Measurements from ENCODE around the gene RBM20.

The RBM20 gene

DNA sequence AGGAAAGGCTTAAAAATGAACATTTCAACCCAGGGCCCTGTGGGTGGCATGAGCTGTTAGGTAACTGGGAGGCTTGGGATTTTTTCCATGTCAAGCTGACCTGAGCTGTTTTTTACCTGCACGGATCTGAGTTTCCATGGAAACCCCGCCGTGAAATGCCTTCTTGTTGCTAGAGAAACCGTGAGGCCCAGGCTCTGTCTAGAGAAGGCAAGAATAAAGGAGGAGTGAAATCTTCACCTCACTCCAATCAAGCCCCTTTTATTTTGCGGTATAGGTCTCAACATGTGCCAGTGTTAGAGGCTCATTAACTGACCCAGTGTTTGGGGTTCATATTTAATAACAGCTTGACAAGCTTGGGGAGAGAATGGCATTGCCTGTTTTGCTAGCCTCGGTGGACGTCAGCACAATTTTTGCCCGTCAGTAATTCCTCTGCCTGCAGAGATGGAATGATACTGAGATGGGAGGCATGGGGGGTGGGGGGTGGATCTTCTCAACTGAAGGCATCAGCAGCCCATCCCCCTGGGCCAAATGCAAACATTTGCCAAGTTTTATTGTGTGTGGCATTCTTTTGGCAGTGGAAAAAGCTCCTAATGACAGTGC is 178.7 kb downstream of the RBM20 start:
- peak; percentile 29 for ATAC-seq
- TF ChIP-seq, protein P1, sequence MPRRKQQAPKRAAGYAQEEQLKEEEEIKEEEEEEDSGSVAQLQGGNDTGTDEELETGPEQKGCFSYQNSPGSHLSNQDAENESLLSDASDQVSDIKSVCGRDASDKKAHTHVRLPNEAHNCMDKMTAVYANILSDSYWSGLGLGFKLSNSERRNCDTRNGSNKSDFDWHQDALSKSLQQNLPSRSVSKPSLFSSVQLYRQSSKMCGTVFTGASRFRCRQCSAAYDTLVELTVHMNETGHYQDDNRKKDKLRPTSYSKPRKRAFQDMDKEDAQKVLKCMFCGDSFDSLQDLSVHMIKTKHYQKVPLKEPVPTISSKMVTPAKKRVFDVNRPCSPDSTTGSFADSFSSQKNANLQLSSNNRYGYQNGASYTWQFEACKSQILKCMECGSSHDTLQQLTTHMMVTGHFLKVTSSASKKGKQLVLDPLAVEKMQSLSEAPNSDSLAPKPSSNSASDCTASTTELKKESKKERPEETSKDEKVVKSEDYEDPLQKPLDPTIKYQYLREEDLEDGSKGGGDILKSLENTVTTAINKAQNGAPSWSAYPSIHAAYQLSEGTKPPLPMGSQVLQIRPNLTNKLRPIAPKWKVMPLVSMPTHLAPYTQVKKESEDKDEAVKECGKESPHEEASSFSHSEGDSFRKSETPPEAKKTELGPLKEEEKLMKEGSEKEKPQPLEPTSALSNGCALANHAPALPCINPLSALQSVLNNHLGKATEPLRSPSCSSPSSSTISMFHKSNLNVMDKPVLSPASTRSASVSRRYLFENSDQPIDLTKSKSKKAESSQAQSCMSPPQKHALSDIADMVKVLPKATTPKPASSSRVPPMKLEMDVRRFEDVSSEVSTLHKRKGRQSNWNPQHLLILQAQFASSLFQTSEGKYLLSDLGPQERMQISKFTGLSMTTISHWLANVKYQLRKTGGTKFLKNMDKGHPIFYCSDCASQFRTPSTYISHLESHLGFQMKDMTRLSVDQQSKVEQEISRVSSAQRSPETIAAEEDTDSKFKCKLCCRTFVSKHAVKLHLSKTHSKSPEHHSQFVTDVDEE (CRISPR knock-in tag; IDR thresholded peaks at IDR 0.05) = 0 out of 2 replicates have a peak, but pooled peaks have one; percentile 16
- TF ChIP-seq CSDC2 (CRISPR knock-in tag; IDR thresholded peaks at IDR 0.05) = no peak

DNA sequence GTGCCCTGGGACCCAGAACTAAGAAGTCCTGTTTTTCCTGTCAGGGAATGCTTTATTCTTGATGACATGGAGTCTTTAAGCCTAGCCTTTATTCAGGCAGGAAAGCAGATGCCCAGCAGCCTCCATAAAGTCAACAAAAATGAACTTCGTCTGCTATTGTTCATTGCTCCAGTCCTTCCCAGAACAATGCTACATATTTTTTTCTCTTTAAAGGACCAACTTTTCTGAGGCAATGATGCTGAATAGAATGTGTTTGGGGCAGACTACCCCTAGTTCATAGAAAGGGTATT is 180.0 kb downstream of the RBM20 start:
- TF ChIP-seq GLIS3 (CRISPR knock-in tag; IDR thresholded peaks at IDR 0.05) (no peak), ZFP30 (CRISPR knock-in tag; IDR thresholded peaks at IDR 0.05) (no peak), BACH2 (CRISPR knock-in tag; IDR thresholded peaks at IDR 0.05; ENCODE audit: borderline replicate concordance) (no peak), ARNTL (CRISPR knock-in tag; IDR thresholded peaks at IDR 0.05; ENCODE audit: borderline replicate concordance, low read depth) (no peak), ZNF70 (CRISPR knock-in tag; IDR thresholded peaks at IDR 0.05) (no peak)
- TF ChIP-seq, protein P2, sequence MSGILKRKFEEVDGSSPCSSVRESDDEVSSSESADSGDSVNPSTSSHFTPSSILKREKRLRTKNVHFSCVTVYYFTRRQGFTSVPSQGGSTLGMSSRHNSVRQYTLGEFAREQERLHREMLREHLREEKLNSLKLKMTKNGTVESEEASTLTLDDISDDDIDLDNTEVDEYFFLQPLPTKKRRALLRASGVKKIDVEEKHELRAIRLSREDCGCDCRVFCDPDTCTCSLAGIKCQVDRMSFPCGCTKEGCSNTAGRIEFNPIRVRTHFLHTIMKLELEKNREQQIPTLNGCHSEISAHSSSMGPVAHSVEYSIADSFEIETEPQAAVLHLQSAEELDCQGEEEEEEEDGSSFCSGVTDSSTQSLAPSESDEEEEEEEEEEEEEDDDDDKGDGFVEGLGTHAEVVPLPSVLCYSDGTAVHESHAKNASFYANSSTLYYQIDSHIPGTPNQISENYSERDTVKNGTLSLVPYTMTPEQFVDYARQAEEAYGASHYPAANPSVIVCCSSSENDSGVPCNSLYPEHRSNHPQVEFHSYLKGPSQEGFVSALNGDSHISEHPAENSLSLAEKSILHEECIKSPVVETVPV (CRISPR knock-in tag; IDR thresholded peaks at IDR 0.05) = no peak
- TF ChIP-seq, protein P1 (CRISPR knock-in tag; IDR thresholded peaks at IDR 0.05) = no peak
- TF ChIP-seq, protein P3, sequence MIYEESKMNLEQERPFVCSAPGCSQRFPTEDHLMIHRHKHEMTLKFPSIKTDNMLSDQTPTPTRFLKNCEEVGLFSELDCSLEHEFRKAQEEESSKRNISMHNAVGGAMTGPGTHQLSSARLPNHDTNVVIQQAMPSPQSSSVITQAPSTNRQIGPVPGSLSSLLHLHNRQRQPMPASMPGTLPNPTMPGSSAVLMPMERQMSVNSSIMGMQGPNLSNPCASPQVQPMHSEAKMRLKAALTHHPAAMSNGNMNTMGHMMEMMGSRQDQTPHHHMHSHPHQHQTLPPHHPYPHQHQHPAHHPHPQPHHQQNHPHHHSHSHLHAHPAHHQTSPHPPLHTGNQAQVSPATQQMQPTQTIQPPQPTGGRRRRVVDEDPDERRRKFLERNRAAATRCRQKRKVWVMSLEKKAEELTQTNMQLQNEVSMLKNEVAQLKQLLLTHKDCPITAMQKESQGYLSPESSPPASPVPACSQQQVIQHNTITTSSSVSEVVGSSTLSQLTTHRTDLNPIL (CRISPR knock-in tag; IDR thresholded peaks at IDR 0.05; ENCODE audit: low read depth) = no peak
- no peak for ATAC-seq

DNA sequence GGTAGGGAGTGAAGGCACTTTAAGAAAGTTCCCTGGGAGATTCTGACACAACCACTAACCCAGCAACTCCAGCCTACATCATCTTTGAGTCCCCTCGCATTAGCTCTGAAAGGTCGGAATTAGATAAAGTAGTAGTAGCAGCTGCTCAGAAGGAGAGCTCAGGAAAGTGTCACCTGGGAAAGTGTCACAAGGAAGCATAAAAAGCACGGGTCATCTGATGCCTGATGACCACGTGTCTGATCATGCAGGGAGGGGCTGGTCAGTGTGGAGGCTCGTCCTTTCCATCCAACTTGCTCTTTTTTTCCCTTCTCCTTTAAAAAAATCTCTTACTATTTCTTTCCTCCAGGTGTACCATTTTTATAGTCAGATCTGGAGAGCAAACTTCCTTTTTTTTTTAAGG is 180.5 kb downstream of the RBM20 start:
- ATAC-seq = no peak
- TF ChIP-seq SNAI2 (CRISPR knock-in tag; IDR thresholded peaks at IDR 0.05) (no peak), BACH2 (CRISPR knock-in tag; IDR thresholded peaks at IDR 0.05; ENCODE audit: borderline replicate concordance) (no peak), PPARA (CRISPR knock-in tag; IDR thresholded peaks at IDR 0.05; ENCODE audit: borderline replicate concordance) (no peak), ZNF8 (CRISPR knock-in tag; IDR thresholded peaks at IDR 0.05) (no peak), ZC3H10 (CRISPR knock-in tag; IDR thresholded peaks at IDR 0.05) (no peak), GLIS3 (CRISPR knock-in tag; IDR thresholded peaks at IDR 0.05) (no peak), ZFP3 (CRISPR knock-in tag; IDR thresholded peaks at IDR 0.05) (no peak), ZFP30 (CRISPR knock-in tag; IDR thresholded peaks at IDR 0.05) (no peak), RARB (CRISPR knock-in tag; IDR thresholded peaks at IDR 0.05) (no peak)
- TF ChIP-seq, protein P3 (CRISPR knock-in tag; IDR thresholded peaks at IDR 0.05; ENCODE audit: low read depth) = no peak

DNA sequence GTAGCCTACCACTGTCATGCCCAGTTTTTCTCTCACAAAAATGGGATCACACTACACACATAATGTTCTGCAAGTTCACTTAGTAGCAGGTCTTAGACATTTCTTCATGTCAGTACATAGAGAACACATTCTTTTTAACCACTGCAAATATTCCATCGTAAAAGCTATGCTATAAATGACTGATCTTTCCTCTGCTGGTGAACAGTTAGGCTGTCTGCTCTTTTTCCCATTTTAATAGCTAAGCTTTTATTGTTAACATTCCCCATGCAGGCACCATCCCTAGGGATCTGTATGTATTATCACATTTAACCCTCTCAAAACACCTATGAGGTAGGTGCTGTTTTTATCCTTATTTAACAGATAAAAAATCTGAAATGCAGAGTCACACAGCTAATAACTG is 181.4 kb downstream of the RBM20 start:
- no peak for TF ChIP-seq ZNF8 (CRISPR knock-in tag; IDR thresholded peaks at IDR 0.05)
- TF ChIP-seq, protein P1 (CRISPR knock-in tag; IDR thresholded peaks at IDR 0.05) = no peak
- ATAC-seq = no peak

All from SK-N-SH treated with all-trans-retinoic acid at 6 μM for 48 hours (cell line).